Measurements from ENCODE around the gene PODXL. TPM values are rescaled to one million over a fixed set of nuclear protein-coding genes. Genes with fewer than 3 reads are reported as not detected.

The PODXL gene
- total RNA-seq, 1 donor from 2014 or later: 141 TPM

DNA sequence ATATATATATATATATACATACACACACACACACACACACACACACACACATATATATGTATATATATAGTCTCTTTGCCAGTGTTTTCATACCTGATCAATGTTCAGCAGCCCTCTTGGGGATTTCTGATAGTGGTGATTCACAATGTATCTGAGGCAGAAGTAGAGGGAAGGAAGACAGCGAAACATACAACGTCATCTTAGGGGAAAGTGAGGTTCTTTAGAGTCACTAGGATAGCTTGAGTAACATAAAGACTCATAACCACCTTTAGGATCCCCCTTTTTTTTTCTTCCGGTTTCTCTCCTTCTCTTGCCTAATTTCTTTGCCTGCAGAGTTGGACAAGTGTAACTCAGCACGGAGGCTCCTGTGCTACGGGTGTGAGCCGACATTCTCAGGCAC lies 56.6 kb downstream of the PODXL start:
- intact Hi-C loops (cut with DNase I): no loop called here
- Histone ChIP-seq H3K27me3 (no peaks in the 10 kb centered on the region), H3K9me3 (no peaks in the 10 kb centered on the region), H3K4me1 (no peaks in the 10 kb centered on the region), H3K27ac (no peak overlapping the region), H3K4me3 (no peak overlapping the region), H3K36me3 (peaks cover 0 to 18% of the 10 kb centered on the region in 2 donors)
- TF ChIP-seq, protein P1, sequence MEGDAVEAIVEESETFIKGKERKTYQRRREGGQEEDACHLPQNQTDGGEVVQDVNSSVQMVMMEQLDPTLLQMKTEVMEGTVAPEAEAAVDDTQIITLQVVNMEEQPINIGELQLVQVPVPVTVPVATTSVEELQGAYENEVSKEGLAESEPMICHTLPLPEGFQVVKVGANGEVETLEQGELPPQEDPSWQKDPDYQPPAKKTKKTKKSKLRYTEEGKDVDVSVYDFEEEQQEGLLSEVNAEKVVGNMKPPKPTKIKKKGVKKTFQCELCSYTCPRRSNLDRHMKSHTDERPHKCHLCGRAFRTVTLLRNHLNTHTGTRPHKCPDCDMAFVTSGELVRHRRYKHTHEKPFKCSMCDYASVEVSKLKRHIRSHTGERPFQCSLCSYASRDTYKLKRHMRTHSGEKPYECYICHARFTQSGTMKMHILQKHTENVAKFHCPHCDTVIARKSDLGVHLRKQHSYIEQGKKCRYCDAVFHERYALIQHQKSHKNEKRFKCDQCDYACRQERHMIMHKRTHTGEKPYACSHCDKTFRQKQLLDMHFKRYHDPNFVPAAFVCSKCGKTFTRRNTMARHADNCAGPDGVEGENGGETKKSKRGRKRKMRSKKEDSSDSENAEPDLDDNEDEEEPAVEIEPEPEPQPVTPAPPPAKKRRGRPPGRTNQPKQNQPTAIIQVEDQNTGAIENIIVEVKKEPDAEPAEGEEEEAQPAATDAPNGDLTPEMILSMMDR (IDR thresholded peaks at IDR 0.05): no peak
- no peak for DNase-seq (ENCODE audit: low spot score in 2 of 2)

- Histone ChIP-seq H3K36me3 (peaks cover 0 to 18% of the 10 kb centered on the region in 2 donors), H3K9me3 (no peaks in the 10 kb centered on the region), H3K27me3 (no peaks in the 10 kb centered on the region), H3K4me3 (no peak overlapping the region), H3K27ac (peak overlapping the region in 1 of 2 donors; percentile 13), H3K4me1 (no peaks in the 10 kb centered on the region)
- TF ChIP-seq, protein P1 (IDR thresholded peaks at IDR 0.05): no peak
- intact Hi-C loops (cut with DNase I): no loop called here
- no peak for DNase-seq (ENCODE audit: low spot score in 2 of 2)
Observed at GRCh38 chr7:131498237-131498885, 58.1 kb downstream of the PODXL start.

DNA sequence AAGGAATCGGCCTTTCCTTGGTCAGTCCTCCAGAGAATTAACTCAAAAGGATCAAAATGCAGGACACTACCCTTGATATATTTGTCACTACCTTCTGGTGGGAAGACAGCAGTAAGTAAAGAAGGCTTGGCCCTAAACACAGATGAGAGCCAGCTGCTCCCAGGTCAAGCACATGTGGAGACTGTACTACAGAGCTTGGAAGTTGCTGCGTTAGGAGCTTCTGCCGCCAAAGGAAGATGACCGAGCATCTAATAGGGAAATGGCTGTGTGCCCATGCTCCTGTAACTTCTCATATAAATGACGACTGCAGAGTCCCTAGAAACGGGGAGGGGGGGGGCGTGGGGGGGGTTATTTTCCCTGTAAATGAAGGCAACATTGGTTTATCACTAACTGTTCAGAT lies 59.0 kb downstream of the PODXL start:
- TF ChIP-seq, protein P1 (IDR thresholded peaks at IDR 0.05): no peak
- H3K36me3 ChIP-seq: peaks cover 0 to 18% of the 10 kb centered on the region in 2 donors
- intact Hi-C loops (cut with DNase I): no loop called here
- H3K4me1 ChIP-seq: no peaks in the 10 kb centered on the region
- H3K9me3 ChIP-seq: no peaks in the 10 kb centered on the region
- DNase-seq (ENCODE audit: low spot score in 2 of 2): no peak
- H3K27me3 ChIP-seq: no peaks in the 10 kb centered on the region
- no peak overlapping the region for H3K27ac ChIP-seq
- no peak overlapping the region for H3K4me3 ChIP-seq

- intact Hi-C loops (cut with DNase I): no loop called here
- Histone ChIP-seq H3K27me3 (no peaks in the 10 kb centered on the region), H3K9me3 (no peaks in the 10 kb centered on the region), H3K4me3 (no peak overlapping the region), H3K27ac (no peak overlapping the region), H3K36me3 (peaks cover 0 to 18% of the 10 kb centered on the region in 2 donors), H3K4me1 (no peaks in the 10 kb centered on the region)
- DNase-seq (ENCODE audit: low spot score in 2 of 2): no peak
- TF ChIP-seq, protein P1 (IDR thresholded peaks at IDR 0.05): no peak
Observed at GRCh38 chr7:131495669-131496498, 60.5 kb downstream of the PODXL start.

GRCh38 chr7:131494182-131494581 lies 62.2 kb downstream of the PODXL start:
- Histone ChIP-seq H3K27ac (no peak overlapping the region), H3K4me1 (no peaks in the 10 kb centered on the region), H3K9me3 (no peaks in the 10 kb centered on the region), H3K4me3 (no peak overlapping the region), H3K36me3 (peaks cover 0 to 18% of the 10 kb centered on the region in 2 donors), H3K27me3 (no peaks in the 10 kb centered on the region)
- DNase-seq (ENCODE audit: low spot score in 2 of 2): no peak
- intact Hi-C loops (cut with DNase I): no loop called here
- TF ChIP-seq, protein P1 (IDR thresholded peaks at IDR 0.05): no peak
